Measurements from ENCODE around the gene COL4A2.

The COL4A2 gene

DNA sequence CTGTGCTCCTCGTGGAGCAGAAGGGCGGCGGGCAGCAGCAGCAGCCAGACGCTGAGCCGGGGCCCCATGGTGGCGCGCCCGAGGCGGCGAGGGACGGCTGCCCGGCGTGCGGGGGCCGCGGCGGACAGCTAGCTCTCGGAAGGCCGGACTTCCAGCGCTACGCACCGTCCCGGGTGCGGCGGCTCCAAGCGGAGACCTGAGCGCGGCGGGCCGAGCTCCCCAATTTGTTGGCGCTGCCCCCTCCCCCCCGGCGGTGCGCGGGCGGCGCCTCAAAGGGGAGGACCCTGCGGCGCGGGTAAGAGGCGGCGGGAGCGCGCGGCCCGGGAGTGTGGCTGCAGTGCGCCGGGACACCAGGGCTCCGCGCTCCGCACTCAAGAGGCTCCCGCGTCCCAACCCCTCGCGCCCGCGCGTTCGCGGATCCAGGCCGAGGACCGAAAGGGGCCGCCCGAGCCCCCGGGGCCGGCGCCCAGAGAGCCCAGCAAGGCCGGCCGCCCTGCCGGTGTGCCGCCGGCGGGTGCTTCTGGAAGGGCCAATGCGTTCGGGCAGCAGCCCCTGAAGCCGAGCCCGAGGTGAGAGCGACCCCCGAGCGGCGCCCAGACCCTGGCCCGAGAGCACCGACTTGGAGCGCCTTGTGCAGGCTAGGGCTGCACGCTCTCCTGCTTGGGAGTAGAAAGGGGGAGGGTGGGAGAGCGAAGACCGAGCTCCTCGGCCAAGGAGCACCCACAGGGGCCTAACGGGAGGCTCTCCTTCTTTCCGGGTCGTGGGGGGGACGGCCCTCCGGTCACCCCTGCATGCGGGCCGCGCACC, at the start of gene COL4A2, which contains the start of gene COL4A1:
Gene COL4A2, plus strand, starts transcription at position 325 of the 807 bp plus-strand sequence. CDS start 620 bp downstream, outside the sequence.
Gene COL4A1, minus strand, starts transcription at position 198 of the 807 bp plus-strand sequence. Its CDS starts 130 bp downstream, at position 68.
- no peak for DNase-seq

DNA sequence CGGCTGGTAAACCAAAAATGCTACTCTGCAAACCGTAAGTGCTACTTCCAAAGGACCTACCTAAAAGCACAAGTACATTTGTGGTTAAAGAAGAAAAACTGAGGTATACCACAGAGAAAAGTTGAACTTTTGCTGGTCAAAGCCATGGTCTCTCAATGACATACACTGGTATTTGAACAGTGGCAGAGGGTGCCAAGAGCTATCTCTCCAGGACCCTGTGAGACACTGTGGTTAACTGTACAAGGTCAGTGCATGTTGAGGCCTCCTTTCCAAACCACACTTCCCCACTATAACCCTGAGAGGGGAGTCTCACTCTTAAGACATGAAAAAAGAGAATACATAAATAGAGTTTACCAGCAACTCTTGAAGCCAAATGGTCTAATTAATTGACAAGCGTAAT, 49.7 kb upstream of the COL4A2 start:
- DNase-seq, result no peak

DNA sequence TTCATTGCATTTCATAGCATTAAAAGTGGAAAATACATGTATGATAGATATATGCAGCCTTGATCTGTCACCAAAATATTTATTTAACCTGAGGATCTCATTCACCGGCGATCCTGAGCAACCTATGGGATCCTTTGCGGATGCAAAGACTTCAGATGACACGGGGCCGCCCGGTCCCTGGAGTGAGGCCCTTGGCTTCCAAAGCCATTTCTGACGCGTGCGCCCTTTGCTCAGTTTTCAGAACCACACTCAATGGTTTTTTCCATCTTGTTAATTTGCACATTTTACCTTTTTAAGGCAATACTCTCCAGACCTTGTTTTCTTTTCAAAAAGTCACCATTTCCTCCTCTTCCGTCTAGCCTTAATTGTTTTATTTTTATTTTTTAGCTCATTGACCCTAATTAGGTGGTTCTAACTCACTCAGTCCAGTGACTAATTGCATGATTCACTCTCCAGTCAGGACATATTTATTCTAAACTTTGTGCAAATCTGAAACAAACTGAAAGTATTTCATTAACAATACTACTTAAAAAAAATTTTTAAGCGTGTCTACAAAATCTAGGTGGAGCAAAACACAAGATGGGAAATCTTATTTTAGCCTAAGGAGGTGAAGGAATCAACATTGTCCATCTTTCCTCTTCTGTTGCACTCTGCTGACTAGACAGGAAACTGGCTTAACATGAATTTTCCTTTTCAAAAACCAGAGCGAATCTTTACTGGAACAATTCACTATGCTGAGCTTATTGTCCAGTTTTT, 48.0 kb upstream of the COL4A2 start:
- DNase-seq, result no peak

DNA sequence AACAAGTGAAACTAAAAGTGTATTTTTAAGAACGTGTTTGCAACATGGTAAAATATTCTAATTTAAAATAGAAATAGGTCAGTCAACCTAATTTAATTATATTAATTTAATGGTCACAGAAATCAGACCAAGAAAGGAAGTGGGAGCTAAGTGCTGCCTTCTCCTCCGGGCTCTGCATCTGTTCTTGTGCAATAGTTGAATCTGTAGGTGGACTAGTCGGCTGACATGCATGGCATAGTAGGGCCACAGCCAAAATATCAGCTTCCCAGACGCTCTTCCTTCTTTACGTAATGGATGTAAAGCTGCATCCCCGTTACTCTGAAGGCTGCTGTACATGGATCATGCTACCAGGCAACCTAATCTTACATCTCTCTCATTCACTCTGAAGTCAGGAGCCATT, 47.4 kb upstream of the COL4A2 start:
- DNase-seq, result no peak

DNA sequence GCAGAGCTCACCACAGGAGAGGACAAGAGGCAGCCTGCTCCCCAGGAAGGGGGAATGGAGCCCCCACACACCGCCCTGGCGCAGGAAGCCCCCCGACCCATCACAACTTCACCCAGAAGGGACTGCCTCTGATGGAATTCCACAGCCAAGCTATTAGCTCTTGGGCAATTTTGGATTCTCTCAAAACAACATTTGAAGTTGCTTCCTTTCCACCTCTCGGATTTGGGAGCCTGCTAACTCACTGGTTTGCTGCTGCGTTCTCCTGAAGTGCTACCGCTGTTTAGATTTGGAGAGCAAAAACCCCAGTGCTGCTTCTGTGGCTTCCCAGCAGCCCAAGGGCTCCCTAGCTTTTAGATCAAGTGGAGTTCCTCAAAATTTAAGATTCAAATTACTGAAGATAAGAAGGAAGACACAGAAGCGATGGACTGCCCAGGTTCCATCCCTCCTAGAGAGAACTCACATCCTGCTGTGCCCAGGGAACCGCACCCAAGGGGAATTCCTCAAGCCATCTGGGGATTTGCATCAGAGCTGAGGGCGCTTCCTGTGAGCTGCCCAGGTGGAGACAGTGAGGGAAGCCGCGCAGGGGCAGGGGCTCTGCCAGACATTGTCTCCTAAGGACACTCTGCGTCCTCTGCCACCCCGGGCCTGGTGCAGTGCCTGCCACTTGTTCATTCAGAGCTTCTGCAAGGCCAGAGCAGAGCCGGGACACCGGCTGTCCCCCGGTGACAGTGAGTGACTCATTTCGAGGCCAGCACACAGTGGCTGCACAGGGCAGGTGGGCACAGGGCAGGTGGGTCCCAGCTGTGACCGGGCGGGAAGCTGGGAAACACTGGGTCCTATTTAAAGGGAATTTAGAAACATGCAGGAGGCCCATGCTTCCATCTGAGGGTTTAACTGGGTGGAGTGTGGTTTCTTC, 45.7 kb upstream of the COL4A2 start:
- DNase-seq, result no peak

DNA sequence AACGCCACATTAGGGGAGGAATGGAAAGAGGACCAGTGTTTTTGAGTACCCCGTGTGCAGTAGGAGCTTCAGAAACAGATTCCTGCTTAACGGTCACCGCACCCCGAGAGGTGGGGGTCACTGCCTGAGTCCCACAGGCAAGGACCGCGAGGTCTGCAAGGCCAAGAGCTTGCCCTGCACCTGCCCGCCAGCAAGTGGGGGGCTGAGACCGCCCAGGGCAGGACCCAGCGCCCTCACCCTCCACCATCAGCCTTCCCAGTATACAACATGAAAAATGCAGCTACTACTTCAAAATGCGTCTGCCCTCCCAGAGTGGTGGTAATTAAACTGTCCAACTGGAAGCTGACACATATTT, 45.0 kb upstream of the COL4A2 start:
- no peak for DNase-seq

DNA sequence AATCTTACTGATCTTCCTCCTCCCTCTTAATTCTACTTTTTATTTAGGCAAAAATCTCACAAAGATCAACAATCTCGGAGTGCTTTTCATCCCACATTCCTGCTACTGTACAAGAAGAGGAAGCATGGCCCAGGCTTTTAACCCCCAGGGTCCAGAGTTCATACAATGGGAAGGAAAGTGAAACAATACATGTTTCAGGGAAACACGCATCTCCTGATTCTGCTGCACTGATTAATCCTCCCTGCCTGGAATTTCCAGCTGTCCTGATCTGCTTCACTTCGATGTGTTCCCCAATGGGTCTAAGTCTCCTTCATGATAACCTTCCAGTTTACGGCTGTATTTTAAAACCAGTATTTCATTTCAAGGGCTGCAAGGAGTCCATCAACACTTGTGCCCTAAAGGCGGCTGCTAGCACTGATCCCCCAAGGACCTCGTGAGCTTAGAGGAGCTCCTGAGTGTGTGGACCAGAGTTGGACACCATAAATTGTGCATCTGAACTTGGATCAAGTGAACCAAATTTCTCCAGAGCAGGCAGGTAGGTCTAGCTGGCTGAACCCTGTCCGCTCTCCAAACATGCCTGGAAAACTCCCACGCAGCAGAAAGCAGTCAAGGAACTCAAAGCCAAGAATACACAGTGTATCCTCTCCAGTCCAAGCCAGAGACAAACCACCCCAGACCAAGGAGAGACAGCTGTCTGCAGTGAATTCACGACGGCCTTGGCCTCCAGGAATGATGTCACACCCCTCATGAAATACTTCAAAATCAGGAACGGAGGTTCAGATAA, 44.4 kb upstream of the COL4A2 start:
- DNase-seq, result no peak

DNA sequence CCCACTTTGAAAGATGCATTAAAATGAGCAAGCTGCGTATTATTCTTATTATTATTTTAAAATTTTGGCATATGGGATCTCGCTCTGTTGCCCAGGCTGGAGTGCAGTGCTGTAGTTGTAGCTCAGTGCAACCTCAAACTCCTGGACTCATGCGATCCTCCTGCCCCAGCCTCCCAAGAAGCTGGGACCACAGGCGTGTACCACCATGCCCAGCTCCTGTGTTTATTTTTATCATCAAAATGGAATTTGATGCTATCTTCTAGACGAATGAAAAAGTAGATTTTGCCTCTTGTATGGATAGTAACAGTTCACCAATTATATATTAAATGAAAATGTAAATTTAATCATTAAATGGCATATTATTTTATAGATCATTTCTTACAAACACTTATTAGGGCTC, 43.7 kb upstream of the COL4A2 start:
- no peak for DNase-seq

DNA sequence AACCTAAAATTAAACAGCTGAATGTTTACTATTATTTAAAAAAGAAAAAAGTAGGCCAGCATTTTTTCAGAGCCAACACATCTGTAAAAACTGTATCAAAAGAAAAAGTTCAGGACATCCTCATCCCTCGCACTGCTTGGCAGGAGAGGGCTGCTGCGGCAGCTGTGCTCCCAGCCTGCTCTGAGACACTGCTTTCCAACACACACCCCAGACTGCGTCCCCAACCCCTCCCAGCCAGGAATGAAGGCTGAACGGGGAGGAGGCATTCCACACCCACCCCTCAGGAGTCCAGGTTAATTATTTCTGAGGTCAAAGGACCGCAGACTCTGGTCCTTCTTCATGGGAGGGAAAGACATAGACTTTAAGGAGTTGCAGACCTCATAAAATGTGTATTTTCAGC, 43.2 kb upstream of the COL4A2 start:
- no peak for DNase-seq

DNA sequence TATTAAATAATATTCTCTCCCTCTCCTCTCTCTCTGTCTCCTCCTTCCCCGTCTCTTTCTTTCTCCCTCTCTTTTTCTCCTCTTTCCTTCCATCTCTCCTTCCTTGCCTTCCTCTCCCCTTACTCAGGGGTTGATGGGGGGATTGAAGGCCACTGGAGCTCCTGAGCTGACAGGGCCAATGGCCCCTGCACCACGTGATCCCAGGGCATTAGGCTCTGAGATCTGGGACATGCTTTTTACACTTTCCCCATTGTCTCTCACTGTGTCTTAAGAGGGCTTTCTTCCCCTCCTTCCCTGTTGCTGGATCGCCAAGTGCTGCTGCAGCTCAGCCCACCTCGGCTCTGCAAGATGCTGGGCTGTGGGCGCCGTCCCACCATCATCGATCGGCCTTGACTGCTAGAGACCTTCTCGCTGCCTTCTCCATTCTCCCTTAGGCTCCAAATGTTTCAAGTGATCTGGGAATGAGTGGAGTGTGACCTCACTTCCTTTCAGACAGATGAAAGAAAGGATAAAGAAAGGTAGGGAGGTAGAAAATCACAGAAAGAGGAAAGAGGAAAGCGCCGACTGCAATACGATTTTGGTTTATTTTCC, 42.3 kb upstream of the COL4A2 start:
- DNase-seq, result no peak

DNA sequence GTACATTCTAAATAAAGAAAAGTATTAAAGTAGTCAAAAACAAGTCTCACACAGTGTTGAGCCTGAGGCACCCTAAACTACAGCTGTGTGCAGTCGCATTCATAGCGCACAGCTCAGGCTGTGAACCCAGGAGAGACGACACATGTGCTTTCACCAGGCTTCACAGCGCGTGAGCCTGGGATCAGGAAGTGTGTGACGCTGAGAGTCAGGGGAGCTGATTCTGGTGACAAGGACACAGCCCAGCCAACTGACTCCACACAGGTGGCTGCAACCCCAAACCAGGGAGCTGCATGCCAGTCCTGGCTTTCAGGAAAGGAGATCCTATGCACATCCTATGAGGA, 41.8 kb upstream of the COL4A2 start:
- no peak for DNase-seq

DNA sequence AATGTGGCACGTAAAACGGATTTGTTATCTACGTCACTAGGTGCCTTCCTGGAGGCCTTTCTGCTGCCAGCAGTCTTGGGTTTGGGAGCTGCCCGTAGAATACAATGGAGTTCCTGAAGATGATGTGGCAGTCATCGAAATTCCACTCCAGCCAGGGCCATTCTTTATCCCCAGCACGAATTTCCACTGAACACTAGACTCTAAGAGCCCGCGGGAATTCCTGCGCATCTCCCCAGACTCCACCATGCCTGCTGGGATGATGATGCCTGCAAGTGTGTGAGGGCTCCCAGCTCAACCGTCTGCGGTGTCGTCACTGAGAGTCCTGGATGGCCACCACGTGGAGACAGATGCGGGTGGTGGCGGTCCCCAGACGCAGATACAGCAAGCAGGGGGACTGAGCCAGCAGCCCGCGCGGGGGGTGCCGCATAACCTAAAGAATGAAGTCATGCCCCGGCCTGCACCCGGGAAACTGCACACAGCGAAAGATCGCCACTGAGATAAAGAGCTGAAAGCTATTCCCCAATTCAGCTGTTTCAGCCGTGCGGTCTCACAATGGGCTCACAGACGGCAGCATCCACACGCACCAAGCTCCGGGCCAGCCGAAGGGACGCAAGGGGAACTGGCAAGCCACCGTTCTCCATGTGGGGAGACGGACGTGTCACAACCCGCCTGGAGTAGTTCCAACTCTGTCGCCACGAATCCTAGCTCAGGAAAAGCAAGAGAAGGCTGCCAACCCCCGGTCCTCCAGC, 41.2 kb upstream of the COL4A2 start:
- no peak for DNase-seq

DNA sequence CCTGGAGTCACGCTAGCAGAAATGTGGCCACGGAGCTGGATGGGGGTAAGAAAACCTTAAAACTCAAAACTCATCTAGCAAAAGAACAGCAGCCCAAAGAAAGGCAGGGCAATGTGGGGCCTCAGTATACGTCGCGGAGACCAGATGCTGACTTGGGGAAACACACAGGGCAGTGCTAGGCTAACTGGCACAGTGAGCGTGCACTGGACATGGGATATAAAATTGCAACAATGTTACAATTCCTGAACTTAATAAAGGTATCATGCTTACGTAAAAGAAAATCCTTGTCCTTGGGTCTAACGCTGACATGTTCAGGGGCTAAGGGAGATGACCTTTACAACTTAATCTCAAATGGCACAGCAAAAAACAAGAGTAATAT, 40.7 kb upstream of the COL4A2 start:
- no peak for DNase-seq

DNA sequence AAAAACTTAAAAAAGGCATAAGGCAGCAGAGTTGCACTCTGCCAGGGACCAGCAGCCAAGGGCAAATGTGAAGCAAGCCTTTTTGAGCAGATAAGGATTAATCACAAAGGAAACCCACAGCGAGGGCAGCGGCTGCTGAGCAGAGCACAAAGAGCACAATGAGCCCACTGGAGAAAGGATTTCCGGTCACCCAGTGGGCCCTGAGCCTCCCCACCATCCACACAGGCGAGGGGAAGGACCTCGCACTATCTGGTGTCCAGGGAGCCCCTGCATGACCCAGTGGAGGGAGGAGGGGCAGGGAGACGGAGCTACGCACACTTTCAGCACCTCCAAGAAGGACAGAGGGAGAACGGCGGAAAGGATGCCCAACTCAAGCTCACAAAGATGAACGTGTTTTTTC, 40.1 kb upstream of the COL4A2 start:
- DNase-seq, result no peak

DNA sequence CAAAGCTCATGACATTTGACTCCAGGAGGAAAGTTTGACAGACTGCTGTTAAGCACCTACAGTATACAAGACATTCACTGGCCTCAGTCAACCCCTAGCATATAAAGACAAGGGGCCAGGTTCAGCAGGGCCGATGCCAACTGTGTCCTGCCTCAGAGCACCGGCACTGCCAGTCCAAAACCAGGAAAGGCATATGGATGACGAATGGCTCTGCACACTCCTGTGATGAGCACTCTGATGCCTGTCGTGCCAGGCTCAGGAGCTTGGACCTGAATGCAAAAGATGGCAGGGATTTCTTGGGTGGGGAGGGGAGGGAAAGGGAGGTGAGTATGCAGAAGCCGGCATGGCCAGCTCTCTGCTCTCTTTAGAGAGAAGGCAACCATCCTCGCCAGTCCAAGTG, 39.0 kb upstream of the COL4A2 start:
- no peak for DNase-seq

DNA sequence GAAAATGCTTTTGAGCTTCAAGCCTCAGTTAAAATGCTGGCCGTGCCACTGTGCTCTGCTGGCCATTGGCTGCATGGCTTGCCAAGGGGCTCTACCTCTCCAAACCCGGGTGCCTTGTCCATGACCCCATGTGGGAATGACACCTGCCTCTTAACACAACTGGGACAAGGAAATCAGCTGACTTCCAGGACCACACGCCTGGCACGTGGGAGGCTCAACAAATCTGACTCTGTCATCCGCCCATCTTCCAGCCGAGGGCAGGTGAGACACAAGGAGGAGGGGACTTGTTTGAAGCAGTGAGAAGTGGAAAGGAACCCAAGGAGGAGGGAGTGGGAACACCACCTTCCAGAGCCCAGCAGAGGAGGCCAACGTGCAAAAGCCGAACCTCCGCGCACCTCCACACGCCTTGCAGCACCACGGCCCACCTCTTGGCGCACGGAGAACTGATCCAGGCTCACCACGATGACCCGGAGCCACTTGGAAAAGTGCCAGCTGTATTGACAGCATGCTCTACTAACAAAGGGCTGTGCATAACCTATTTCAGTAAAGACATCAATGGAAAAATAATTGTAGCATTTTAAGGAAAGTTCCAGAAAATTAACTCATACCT, 38.4 kb upstream of the COL4A2 start:
- no peak for DNase-seq

DNA sequence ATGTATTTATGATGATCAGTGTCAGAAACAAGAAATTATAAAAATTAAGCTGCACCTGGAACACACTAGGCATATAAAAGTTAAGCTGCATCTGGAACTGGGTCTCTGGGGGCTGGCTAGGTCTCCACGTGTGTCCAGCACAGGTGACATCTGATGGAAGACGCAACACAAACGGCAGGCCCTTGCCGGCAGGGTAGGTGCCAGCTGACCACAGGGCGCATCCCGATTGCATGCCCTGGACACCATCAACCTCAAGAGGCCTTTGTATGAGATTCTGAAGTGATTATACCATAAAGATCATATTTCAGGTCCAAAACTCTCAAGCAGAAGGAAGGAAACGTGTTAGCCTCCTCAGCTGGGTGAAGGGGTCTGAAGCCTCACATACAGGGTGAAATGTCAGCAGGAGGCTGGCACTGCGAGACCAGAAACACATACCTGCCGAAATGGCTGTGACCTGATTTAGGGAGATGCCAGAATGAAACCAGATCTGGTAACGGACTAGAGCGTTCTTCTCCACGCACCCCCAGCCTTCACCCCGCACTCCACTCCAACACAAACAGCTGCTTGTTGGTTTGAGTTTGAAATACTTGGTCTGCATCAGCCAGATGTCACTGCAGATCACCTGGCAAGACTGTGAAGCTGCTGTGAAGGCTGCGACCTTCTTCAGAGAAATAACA, 37.4 kb upstream of the COL4A2 start:
- DNase-seq, result no peak

DNA sequence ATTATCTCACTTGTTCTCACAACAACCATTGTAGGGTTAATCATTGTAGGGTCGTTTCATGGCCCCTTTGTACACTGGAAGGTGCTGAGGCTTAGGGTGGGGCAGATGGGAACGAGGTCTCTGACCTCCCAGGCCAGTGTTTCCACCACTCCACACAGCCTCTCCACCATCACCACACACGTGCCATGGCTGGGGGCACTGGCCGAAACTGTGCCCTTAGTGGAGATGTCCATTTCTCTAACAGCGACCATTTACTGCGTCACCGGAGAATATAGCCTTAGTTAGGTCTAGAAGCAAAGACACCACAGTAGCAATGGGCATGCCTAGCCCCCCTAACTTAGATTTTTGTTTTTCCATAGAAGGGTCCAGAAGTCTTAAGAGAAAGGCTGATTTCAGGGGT, 36.6 kb upstream of the COL4A2 start:
- no peak for DNase-seq

DNA sequence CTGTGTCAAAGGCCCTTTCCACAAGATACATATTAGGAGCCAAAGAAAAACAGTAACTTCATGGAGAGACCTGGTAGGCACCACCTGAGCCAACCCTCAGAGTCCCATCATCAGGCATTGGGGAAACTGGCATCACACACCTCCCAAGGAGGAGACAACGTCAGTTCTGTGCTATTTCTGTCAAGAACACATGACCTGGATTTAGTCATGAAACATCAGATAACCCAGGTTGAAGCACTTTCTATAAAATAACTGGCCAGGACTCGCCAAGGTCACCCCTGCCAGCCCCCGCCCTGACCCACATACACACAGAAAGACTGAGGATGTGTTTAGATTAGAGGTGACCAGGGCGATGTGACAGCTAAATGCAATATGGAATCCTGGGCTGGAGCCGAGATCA, 35.8 kb upstream of the COL4A2 start:
- DNase-seq, result no peak

DNA sequence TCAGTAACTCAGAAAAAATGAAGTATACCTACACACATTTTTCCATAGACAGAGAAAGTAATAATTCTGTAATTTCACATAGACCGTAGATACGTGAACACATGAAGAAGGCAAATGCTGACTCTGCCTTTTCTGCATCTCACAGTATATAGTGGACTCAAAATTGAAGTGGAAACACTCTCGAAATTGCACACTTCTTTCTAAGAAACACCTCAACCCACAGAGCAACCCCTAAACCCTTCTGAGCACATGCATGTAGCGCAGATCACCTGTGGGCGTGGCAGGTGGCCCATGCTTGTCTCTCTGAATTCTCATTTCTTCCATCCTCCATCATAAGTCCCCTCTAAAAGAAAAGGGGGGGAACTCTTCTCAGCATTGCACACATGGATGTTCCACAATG, 34.9 kb upstream of the COL4A2 start:
- no peak for DNase-seq
